Gastroesophageal sphincter (tissue), 3 donors: ENCODE measurements around the gene TMEM203.

ENCODE experiments used
- EP300 ChIP-seq: sonication (generic); formaldehyde crosslinking; IDR thresholded peaks from one replicate; pipeline ENCODE4 v1.6.1; 2017; ENCODE audit warnings: antibody characterized with exemption, mild to moderate bottlenecking
- TF ChIP-seq, protein P1 (sequence below), 4 experiments: fragments of 200-600 bp in 2 of 4; fragments of 450-650 bp in 2 of 4; sonication (generic) in 1 of 4; IDR thresholded peaks; one replicate each; pipeline ENCODE4 v1.5.1; 2017 to 2019; ENCODE audit warnings: antibody characterized with exemption in 4 of 4, mild to moderate bottlenecking in 2 of 4, moderate library complexity in 2 of 4

- TF ChIP-seq, protein P1, sequence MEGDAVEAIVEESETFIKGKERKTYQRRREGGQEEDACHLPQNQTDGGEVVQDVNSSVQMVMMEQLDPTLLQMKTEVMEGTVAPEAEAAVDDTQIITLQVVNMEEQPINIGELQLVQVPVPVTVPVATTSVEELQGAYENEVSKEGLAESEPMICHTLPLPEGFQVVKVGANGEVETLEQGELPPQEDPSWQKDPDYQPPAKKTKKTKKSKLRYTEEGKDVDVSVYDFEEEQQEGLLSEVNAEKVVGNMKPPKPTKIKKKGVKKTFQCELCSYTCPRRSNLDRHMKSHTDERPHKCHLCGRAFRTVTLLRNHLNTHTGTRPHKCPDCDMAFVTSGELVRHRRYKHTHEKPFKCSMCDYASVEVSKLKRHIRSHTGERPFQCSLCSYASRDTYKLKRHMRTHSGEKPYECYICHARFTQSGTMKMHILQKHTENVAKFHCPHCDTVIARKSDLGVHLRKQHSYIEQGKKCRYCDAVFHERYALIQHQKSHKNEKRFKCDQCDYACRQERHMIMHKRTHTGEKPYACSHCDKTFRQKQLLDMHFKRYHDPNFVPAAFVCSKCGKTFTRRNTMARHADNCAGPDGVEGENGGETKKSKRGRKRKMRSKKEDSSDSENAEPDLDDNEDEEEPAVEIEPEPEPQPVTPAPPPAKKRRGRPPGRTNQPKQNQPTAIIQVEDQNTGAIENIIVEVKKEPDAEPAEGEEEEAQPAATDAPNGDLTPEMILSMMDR (IDR thresholded peaks at IDR 0.05), result no peak
- TF ChIP-seq EP300, result no peak
Measured at GRCh38 chr9:137171149-137171900, 34.1 kb downstream of the TMEM203 start.
